Activated naive CD8-positive, alpha-beta T cell (primary cell): Measurements from ENCODE around the gene MMEL1.

Source experiments
- H3K27ac Mint-ChIP-seq: one replicate; pipeline ENCODE4 v1.8.0; 2021; ENCODE audit warnings: mixed read lengths
- H3K27me3 Mint-ChIP-seq: one replicate; pipeline ENCODE4 v1.8.0; 2021; ENCODE audit warnings: mixed read lengths
- H3K36me3 Mint-ChIP-seq: one replicate; pipeline ENCODE4 v1.8.0; 2021; ENCODE audit warnings: mixed read lengths
- H3K4me1 Mint-ChIP-seq: one replicate; pipeline ENCODE4 v1.8.0; 2021; ENCODE audit warnings: low read depth, mixed read lengths
- H3K4me3 Mint-ChIP-seq: one replicate; pipeline ENCODE4 v1.8.0; 2021; ENCODE audit warnings: mild to moderate bottlenecking, mixed read lengths
- H3K9me3 Mint-ChIP-seq: one replicate; pipeline ENCODE4 v1.8.0; 2021; ENCODE audit warnings: low read depth, mixed read lengths

Gene MMEL1

DNA sequence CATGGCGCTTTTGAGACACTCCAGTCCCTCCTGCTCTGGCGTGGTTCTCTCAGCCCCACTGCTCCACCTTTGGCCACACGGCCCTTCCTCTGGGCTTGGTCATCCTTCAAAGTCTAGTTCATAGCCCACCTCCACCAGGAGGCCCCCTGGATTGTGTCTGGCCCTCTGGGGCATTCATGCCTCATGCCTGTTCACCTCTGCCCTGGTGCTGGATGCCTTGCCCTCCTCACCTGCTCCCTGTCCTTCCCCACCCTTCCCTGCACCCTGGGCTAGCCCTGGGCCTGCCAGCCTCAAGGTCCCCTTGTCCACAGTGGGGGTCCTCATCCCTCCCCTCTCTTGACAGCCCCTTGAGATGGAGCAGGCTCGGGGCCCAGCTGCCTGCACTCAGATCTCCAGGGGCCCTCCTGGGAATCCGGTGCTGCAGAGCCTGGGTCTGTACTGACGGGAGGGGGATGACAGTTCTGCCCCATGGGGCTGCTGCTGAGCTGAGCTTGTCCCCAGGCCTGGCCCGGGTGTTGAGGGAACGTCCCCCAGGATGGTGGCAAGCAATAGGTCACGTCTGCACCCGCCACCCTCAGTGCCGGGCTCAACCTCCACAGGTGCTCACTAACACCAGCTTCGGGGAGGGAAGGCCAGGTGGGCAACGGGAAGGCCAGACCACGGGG, 27.8 kb downstream of the MMEL1 start:
- Mint-ChIP-seq H3K9me3 (no peaks in the 10 kb centered on the region), H3K27ac (no peak overlapping the region), H3K4me1 (no peaks in the 10 kb centered on the region), H3K36me3 (no peaks in the 10 kb centered on the region), H3K4me3 (no peak overlapping the region), H3K27me3 (no peaks in the 10 kb centered on the region)

DNA sequence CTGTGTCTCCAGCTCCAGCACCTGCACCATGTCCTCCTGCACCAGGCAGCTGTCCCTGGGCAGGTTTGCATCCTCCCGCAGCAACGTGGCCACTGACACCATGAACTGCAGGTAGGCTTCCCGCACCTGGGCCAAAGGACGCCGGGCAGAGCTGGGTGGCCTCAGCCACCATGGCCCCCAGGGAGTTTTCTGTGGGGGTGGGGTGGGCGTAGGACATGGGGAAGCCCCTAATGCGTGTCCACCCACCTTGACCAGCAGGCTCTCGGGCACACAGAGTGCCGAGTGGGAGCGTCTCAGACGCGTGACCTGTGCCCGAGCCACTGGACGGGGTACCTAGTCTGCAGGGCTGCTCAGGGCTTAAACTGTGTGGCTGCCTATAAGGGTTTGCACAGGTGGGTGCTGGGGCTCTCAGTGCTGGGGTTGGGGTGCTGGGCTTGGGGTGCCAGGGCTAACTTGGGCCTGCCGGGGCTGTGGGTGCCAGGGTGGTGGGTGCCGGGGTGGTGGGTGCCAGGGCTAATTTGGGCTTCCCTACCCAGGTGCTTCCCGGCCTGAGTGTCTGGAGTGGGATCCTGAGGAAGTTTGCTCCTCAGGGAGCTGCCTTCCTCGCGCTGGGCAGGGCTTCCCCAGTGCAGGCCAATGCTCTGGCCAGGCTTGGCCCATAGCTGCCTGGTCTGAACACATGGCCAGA, 28.5 kb downstream of the MMEL1 start:
- H3K27ac Mint-ChIP-seq, result no peak overlapping the region
- H3K4me1 Mint-ChIP-seq, result no peaks in the 10 kb centered on the region
- no peak overlapping the region for H3K4me3 Mint-ChIP-seq
- no peaks in the 10 kb centered on the region for H3K36me3 Mint-ChIP-seq
- no peaks in the 10 kb centered on the region for H3K9me3 Mint-ChIP-seq
- H3K27me3 Mint-ChIP-seq, result no peaks in the 10 kb centered on the region

DNA sequence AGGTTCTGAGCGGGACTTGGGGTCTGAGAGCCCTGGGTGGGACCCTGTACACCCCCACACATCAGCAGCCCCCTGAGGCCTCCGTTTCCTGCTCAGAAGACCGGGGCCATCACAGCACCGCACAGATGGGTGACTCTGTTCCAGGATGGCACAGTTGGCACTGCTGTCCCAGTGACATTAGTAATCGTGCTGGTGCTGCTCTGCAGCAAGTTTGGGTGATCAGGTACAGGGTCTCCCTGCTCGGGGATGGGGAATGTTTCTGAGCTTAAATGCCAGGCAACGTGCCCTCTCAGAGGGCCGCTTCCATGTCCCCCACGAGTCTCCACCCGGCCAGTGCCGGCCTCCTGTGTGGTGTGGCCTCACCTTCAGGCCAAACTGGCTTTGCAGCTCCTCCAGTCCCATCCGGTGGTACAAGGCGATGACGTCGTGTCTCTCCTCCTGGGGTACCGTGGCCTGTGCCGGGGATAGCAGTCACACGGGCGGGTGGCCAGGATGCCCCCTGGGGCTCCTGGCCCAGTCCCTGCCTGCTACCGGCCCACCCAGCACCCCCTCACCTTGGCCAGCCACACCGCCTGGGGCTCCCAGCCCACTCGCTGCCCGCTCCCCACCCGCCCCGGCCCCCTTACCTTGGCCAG, 29.2 kb downstream of the MMEL1 start:
- H3K27me3 Mint-ChIP-seq, result no peaks in the 10 kb centered on the region
- no peaks in the 10 kb centered on the region for H3K4me1 Mint-ChIP-seq
- H3K4me3 Mint-ChIP-seq, result no peak overlapping the region
- peaks cover under 1% of the 10 kb centered on the region for H3K9me3 Mint-ChIP-seq
- no peak overlapping the region for H3K27ac Mint-ChIP-seq
- no peaks in the 10 kb centered on the region for H3K36me3 Mint-ChIP-seq

DNA sequence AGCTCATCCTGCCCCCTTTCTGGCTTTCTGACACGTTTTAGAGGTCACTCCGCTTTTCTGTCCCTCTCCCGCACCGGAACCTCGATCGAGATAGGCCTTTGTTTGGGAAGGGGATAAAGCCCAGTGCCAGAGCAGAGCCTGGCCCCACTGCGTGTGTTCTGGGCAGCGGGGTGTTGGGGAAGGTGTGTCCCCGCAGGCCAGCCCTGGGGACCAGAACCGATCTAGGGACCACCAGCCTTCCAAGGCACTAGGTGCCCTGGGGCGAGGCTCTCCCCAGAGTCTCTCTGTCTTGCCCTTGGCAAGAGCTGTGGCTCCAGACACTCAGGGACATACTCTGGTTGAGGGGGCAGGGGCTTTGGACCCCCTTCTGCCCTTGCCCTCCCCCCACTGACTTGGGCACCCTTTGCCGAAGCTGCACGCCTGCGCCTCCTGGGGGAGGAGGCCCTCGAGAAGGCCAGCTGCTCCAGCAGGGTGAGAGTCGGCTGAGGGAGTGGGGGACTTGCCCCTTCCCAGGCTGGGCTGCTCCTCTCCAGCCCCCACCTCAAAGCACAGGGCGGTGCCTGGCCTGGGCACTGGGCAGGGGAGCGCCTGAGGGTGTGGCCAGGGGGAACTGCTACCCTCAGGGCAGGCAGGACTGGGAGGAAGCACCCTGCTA, 29.8 kb downstream of the MMEL1 start:
- no peaks in the 10 kb centered on the region for H3K27me3 Mint-ChIP-seq
- no peaks in the 10 kb centered on the region for H3K36me3 Mint-ChIP-seq
- H3K27ac Mint-ChIP-seq, result no peak overlapping the region
- peaks cover 3% of the 10 kb centered on the region for H3K9me3 Mint-ChIP-seq
- no peaks in the 10 kb centered on the region for H3K4me1 Mint-ChIP-seq
- H3K4me3 Mint-ChIP-seq, result no peak overlapping the region

DNA sequence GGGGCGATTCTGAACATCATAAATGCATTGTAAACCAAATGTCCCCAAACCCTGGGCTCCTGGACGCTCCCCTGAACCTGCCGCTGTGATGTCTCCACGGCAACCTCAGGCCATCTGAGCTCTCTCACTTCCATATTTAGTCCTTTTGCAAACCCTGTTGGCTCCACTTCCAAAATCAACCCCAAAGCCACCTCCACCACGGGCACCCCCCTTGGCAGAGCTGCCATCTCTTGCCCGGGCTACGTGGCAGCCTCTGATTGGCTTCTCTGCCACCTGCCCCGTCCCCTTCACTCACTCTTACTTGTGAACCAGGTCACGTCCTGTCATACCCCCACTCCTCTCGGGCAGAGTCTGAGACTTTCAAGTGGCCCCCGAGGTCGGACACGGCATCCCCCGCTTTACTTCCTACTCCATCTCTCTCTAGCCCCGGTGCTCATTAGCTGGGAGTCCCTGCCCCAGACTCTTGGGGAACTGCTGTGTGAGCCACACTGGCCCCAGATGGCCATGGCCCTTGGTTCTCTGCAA, 30.4 kb downstream of the MMEL1 start:
- H3K4me1 Mint-ChIP-seq, result no peaks in the 10 kb centered on the region
- H3K4me3 Mint-ChIP-seq, result no peak overlapping the region
- peaks cover 3% of the 10 kb centered on the region for H3K9me3 Mint-ChIP-seq
- H3K27ac Mint-ChIP-seq, result no peak overlapping the region
- H3K27me3 Mint-ChIP-seq, result no peaks in the 10 kb centered on the region
- H3K36me3 Mint-ChIP-seq, result no peaks in the 10 kb centered on the region

DNA sequence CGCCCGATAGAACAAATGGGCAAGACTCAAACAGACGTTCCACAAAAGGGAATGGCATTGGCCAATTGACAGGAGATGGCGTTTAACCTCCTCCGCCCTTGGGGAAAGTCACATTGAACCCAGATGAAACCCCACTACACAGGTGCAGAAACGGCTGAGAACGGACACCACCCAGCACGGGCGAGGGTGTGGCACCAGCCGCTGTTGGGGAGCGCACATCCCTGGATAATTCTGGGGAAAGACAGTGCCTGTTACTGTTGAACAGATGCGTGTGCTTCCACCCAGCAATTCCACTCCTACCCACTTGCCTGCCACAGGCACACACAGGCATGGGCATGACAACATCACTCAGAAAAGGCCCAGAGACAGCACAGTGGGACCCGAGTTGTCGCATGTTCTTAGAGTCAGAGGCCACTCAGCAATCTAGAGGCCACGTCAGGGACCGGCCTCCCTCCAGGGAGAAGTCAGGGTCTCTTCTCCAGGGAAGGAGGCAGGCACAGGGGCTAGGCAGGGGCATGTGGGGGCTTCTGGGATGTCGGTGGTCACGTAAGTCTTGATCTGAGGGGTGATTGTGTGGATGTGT, 31.0 kb downstream of the MMEL1 start:
- Mint-ChIP-seq H3K27ac (no peak overlapping the region), H3K4me3 (no peak overlapping the region), H3K4me1 (no peaks in the 10 kb centered on the region), H3K27me3 (no peaks in the 10 kb centered on the region), H3K9me3 (peaks cover 3% of the 10 kb centered on the region), H3K36me3 (no peaks in the 10 kb centered on the region)

DNA sequence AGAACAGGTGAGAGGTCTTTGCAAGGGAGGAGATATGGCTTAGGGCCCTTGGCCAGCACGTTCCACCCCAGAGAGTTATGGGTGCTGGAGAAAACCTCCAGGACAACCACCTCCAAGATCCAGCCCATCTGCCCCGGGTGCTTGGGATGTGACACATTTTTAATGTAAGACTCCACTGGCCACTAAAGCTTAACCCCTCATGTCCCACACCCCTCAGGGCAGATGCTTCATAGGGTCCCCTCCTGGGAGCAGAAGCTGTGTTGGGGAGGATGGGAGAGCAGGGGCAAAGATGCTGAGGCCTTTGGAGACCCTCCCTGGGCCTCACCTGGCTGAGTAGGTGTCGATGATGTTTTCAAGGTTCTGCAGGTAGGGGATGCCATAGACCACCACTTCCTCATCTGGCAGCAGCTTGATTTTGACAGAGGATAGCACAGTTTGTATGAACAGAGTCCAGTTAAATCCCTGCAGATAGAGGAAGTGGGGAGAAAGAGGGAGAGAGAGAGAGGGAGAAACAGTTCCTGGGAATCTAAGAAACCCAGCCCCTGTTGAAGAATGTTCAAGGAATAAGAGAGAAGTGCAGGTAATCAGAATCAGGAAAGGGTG, 34.4 kb downstream of the MMEL1 start:
- no peaks in the 10 kb centered on the region for H3K27me3 Mint-ChIP-seq
- no peaks in the 10 kb centered on the region for H3K36me3 Mint-ChIP-seq
- H3K9me3 Mint-ChIP-seq, result peaks cover 3% of the 10 kb centered on the region
- H3K27ac Mint-ChIP-seq, result no peak overlapping the region
- H3K4me1 Mint-ChIP-seq, result no peaks in the 10 kb centered on the region
- no peak overlapping the region for H3K4me3 Mint-ChIP-seq

DNA sequence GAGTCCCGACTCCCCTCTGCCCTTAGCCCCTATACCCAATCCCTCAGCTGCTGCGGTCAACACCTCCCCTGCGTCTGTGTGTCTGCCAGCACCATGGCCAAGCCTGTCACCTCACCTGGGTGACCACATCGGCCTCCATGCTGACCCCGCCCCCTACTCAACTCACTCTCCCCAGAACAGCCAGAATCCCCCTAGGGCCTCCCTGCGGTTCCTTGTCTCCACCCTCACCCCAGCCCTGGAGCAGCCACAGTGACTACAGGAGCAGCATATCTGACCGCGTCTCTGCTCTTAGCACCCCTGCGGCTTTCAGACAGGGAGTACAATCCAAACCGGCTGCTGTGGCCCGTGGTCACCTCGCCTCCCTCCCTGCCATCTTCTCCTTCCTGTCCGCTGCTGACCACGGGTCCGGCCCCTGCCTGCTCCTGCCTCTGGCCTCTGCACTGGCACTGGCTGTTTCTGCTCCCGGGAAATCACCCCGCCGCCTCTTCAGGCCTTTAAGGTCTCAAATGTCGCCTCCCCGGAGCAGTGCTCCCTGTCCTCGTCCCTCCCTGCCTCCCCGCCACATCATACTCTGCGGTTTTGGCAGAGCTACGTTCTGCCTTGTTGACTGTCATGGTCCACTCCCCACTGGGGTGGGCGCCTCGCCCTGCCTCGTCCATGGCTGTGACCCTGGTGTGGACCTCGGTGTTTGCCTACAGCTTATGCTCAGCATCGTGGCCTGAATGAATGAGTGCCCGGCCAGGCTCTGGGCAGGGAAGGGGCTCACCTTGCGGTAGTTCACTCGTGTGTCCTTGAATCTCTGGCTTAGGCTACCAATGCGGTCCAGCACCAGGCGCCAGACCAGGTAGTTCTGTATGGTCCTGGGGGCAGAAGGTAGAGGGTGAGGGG, 35.1 kb downstream of the MMEL1 start:
- peaks cover 2% of the 10 kb centered on the region for H3K4me1 Mint-ChIP-seq
- no peak overlapping the region for H3K27ac Mint-ChIP-seq
- H3K4me3 Mint-ChIP-seq, result no peak overlapping the region
- no peaks in the 10 kb centered on the region for H3K36me3 Mint-ChIP-seq
- H3K9me3 Mint-ChIP-seq, result peaks cover 3% of the 10 kb centered on the region
- no peaks in the 10 kb centered on the region for H3K27me3 Mint-ChIP-seq

DNA sequence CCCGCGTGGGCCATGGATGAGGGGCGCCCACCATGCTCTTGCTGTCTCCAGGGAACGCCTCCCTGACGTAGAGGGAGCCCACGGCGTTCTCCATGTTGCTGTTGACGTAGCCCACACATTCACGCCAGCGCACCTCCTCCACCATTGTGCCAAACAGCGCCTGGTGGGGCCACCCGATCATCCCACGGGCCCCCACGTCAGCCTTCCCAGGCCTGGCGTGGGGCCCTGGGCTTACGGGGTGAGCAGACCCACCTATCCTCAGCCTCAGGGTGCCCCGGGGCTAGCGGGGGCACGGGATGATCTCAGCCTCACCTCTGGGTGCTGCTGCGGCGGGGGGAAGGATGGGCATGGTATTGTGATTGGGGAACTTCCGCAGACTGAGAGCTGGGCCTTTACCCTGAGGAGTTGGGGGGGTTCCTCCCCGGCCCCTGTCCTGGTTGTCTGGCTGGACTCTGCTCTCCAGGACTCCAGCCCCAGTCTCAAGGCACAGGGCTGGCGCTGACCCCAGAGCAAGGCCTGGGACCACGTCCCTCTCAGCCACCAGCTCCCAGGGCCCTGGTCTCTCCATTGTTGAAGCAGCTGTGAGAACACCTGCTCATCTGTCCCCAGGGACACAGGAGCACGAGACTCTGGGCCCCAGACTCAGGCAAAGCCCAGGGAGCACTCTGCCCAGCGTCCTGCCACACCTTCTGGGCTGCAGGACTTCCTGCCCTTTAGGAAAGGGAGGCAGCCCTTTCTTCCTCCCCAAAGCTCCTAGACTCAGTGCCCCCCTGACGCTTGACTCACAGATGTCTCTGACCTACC, 36.1 kb downstream of the MMEL1 start:
- no peaks in the 10 kb centered on the region for H3K36me3 Mint-ChIP-seq
- H3K4me3 Mint-ChIP-seq, result no peak overlapping the region
- no peaks in the 10 kb centered on the region for H3K27me3 Mint-ChIP-seq
- peaks cover 3% of the 10 kb centered on the region for H3K9me3 Mint-ChIP-seq
- no peak overlapping the region for H3K27ac Mint-ChIP-seq
- H3K4me1 Mint-ChIP-seq, result peaks cover 6% of the 10 kb centered on the region

DNA sequence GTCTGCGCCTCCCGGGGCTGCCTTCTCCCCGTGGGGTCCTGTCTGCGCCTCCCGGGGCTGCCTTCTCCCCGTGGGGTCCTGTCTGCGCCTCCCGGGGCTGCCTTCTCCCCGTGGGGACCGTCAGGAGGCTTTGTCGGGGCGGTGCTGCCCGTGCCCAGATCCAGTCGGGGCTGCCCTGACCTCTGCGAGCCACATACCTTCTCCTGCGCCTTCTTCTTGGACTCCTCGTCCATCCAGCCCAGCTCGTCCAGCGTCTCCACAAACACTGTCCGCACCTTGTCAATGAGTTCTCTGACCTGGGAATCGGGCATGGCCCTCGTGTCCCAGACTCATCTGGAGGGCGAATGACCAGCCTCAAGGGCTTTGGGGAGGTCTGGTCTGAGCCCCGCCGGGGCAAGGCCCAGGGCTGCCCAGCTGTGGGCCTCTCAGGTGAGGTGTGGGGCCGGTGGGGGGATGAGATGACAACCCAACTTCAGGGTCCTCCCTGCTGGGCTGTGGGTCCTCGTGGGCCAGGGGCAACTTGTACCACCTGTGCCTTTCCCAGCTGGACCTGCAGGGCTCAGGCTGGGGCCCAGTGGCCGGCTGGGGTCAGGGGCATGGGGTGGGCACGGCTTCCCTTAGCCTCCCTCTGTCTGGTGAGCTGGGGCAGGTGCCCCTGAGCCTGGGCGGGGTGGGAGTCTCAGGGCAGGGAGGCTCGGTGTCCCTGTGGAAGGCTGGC, 36.8 kb downstream of the MMEL1 start:
- H3K36me3 Mint-ChIP-seq, result no peaks in the 10 kb centered on the region
- no peaks in the 10 kb centered on the region for H3K27me3 Mint-ChIP-seq
- H3K4me3 Mint-ChIP-seq, result no peak overlapping the region
- H3K9me3 Mint-ChIP-seq, result peaks cover 3% of the 10 kb centered on the region
- no peak overlapping the region for H3K27ac Mint-ChIP-seq
- peaks cover 7% of the 10 kb centered on the region for H3K4me1 Mint-ChIP-seq

DNA sequence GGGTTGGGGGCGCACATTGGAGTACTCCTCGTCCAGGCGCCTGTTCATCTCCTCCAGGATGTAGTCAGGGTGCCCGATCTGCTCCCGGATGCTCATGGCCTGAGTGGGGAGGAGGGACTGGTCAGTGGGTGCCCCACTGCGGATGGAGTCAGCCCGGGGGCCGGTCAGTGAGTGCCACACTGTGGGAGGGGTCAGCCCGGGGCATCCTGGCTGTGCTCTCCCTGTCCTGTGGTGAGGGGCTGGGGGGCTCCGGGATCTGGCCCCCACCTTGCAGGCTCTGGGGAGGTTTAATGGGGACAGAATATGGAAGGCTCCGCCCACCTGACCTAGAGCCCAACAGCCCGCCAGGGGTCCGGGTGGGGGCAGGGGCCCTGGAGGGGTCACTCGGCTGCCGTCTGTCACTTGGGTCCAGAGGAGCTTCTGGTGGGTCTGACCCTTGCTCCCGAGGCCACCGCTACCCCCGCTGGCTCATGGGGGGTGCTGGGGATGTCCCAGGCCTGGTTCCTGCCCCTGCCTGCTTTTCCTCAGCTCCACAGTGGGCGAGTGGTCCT, 37.5 kb downstream of the MMEL1 start:
- H3K9me3 Mint-ChIP-seq, result peaks cover 3% of the 10 kb centered on the region
- H3K27ac Mint-ChIP-seq, result no peak overlapping the region
- H3K4me1 Mint-ChIP-seq, result peaks cover 7% of the 10 kb centered on the region
- no peak overlapping the region for H3K4me3 Mint-ChIP-seq
- H3K27me3 Mint-ChIP-seq, result no peaks in the 10 kb centered on the region
- H3K36me3 Mint-ChIP-seq, result no peaks in the 10 kb centered on the region

DNA sequence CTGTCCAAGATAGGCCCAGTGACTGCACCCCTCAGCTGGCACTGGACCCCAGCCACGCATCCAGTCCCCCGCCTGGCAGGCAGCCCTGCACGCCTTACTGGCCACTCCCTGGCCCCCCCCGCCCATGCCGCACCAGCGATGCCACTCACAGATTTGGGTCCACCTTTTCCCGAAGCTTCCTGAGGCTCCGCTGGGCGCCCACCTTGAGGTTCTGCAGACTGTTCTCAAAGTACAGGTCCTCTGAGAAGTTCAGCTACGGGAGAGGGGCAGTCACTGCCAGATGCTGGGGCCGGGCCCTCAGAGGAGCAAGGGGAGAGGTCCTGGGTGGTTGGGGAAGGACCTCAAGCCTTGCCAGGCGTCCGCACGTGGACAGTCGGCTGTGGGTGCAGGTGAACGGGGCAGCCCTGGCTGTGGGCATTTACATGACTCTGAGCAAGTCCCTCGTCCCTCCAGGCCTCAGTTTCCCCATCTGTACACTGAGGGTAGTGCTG, 38.1 kb downstream of the MMEL1 start:
- no peak overlapping the region for H3K27ac Mint-ChIP-seq
- no peaks in the 10 kb centered on the region for H3K27me3 Mint-ChIP-seq
- no peak overlapping the region for H3K4me3 Mint-ChIP-seq
- peaks cover 3% of the 10 kb centered on the region for H3K9me3 Mint-ChIP-seq
- H3K36me3 Mint-ChIP-seq, result no peaks in the 10 kb centered on the region
- peaks cover 7% of the 10 kb centered on the region for H3K4me1 Mint-ChIP-seq
